PFSK-1 (cell line): Measurements from ENCODE around the gene ARF1.

Source experiments
- FOXP2 ChIP-seq: optimal IDR thresholded peaks from 2 replicates; pipeline ENCODE3; 2011; ENCODE audit warnings: borderline replicate concordance, control low read depth, inconsistent platforms; ENCODE audit not compliant: insufficient read depth; ENCODE audit errors: extremely low read length, extremely low read depth
- POLR2AphosphoS5 ChIP-seq: IDR thresholded peaks from 2 replicates; pipeline ENCODE4 v1.6.1; 2012; ENCODE audit warnings: low read depth, mild to moderate bottlenecking, control low read depth, low read length, moderate library complexity
- SIN3A ChIP-seq: IDR thresholded peaks from 2 replicates; pipeline ENCODE4 v1.6.1; 2012; ENCODE audit warnings: mild to moderate bottlenecking, low read length, moderate library complexity, borderline replicate concordance; ENCODE audit not compliant: insufficient read depth
- TAF1 ChIP-seq: IDR thresholded peaks from 2 replicates; pipeline ENCODE4 v1.6.1; 2012; ENCODE audit warnings: low read length, control low read depth, borderline replicate concordance; ENCODE audit not compliant: insufficient read depth
- TF ChIP-seq, protein P1 (sequence below), 2 experiments: IDR thresholded peaks; 2 replicates each; pipeline versions ENCODE4 v1.6.1 to v1.8.0; 2011 to 2012; ENCODE audit warnings: low read depth in 2 of 2, low read length in 2 of 2, control low read depth in 1 of 2, inconsistent platforms in 1 of 2, mild to moderate bottlenecking in 1 of 2, moderate library complexity in 1 of 2; ENCODE audit not compliant: insufficient read depth in 1 of 2

DNA sequence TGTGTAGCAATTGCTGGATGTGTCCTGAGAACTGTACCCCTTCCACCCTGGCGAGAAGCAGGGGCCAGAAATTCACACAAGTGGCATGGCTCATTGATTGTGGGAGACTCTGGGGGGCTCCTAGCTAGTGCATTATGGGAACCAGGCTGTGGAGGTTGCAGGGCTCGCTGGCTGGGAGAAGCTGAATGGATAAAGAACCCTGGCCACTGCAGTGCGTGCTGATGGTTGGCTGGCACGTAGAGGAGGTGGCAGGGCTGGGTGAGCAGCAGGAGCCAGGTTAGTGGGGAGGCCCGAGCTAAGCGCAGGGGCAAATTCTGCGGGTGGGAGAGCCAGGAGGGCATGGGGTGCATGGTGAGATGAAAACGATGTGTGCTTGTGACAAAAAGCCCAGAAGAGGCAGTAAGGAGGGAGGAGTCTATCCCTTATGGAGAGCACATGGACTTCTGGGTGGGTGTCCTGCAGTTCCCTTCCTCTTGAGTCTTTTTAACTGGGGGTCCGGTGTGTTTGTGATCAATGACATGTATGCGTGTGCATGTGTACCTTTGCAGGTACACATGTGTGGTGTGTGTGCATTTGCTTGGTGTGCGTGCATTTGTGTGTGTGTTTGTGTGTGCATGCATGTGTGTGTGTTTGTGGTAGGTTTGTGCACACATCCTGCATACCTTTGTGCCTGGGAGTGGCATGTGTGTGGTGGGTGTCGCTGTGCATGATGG, 61.1 kb downstream of the ARF1 start:
- TF ChIP-seq POLR2AphosphoS5 (no peak), TAF1 (no peak), SIN3A (no peak), FOXP2 (no peak)
- TF ChIP-seq, protein P1, sequence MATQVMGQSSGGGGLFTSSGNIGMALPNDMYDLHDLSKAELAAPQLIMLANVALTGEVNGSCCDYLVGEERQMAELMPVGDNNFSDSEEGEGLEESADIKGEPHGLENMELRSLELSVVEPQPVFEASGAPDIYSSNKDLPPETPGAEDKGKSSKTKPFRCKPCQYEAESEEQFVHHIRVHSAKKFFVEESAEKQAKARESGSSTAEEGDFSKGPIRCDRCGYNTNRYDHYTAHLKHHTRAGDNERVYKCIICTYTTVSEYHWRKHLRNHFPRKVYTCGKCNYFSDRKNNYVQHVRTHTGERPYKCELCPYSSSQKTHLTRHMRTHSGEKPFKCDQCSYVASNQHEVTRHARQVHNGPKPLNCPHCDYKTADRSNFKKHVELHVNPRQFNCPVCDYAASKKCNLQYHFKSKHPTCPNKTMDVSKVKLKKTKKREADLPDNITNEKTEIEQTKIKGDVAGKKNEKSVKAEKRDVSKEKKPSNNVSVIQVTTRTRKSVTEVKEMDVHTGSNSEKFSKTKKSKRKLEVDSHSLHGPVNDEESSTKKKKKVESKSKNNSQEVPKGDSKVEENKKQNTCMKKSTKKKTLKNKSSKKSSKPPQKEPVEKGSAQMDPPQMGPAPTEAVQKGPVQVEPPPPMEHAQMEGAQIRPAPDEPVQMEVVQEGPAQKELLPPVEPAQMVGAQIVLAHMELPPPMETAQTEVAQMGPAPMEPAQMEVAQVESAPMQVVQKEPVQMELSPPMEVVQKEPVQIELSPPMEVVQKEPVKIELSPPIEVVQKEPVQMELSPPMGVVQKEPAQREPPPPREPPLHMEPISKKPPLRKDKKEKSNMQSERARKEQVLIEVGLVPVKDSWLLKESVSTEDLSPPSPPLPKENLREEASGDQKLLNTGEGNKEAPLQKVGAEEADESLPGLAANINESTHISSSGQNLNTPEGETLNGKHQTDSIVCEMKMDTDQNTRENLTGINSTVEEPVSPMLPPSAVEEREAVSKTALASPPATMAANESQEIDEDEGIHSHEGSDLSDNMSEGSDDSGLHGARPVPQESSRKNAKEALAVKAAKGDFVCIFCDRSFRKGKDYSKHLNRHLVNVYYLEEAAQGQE (IDR thresholded peaks at IDR 0.05; ENCODE audit: insufficient read depth in 1 of 2, low read depth in 2 of 2, low read length in 2 of 2) = no peak
